HG02588 (cell line): Measurements from ENCODE around the gene PITPNM1.

ENCODE experiments used
- ATAC-seq: cut with Tn5 transposase; IDR thresholded peaks from one replicate; pipeline ENCODE4 v1.9.1; 2021; ENCODE audit warnings: mild to moderate bottlenecking, moderate library complexity; ENCODE audit not compliant: unreplicated experiment

PITPNM1 gene

GRCh38 chr11:67504005-67504949, 886 bp downstream of the PITPNM1 start:
- no peak for ATAC-seq

GRCh38 chr11:67503119-67504004, 1.8 kb downstream of the PITPNM1 start:
- ATAC-seq = no peak

GRCh38 chr11:67502328-67502979, 2.7 kb downstream of the PITPNM1 start:
- ATAC-seq = no peak

- no peak for ATAC-seq
These were observed 3.3 kb downstream of the PITPNM1 start for GRCh38 chr11:67501854-67502253.

GRCh38 chr11:67500831-67501715, 4.1 kb downstream of the PITPNM1 start:
- no peak for ATAC-seq

GRCh38 chr11:67500484-67500821, 4.7 kb downstream of the PITPNM1 start:
- no peak for ATAC-seq

GRCh38 chr11:67499808-67500483, 5.2 kb downstream of the PITPNM1 start:
- no peak for ATAC-seq

GRCh38 chr11:67498544-67498972, 6.6 kb downstream of the PITPNM1 start:
- ATAC-seq = no peak

- ATAC-seq = no peak
These were observed 7.4 kb downstream of the PITPNM1 start for GRCh38 chr11:67497656-67498291.

- ATAC-seq = no peak
These were observed 9.1 kb downstream of the PITPNM1 start for GRCh38 chr11:67496113-67496512.

- no peak for ATAC-seq
These were observed 9.7 kb downstream of the PITPNM1 start for GRCh38 chr11:67495234-67496005.

- no peak for ATAC-seq
These were observed 10.6 kb downstream of the PITPNM1 start for GRCh38 chr11:67494371-67495233.

- no peak for ATAC-seq
These were observed 11.4 kb downstream of the PITPNM1 start for GRCh38 chr11:67493548-67494370.

- no peak for ATAC-seq
These were observed 12.2 kb downstream of the PITPNM1 start for GRCh38 chr11:67492801-67493547.

GRCh38 chr11:67492069-67492727, 13.0 kb downstream of the PITPNM1 start:
- ATAC-seq = no peak
